IPS DF 19.7 (cell line): ENCODE results near the gene SPECC1L.
A peak's percentile ranks its signal among the peaks of the same experiment; 100 is the strongest.

Experiments used
- DNase-seq: peaks from one replicate; pipeline ENCODE4 v3.0.0-alpha.2; 2013; ENCODE audit warnings: low read depth, low spot score

Gene SPECC1L

GRCh38 chr22:24323695-24324094, 53.1 kb downstream of the SPECC1L start:
- no peak for DNase-seq

- no peak for DNase-seq
Observed at GRCh38 chr22:24324137-24324536, 53.5 kb downstream of the SPECC1L start.

GRCh38 chr22:24325105-24325757, 54.6 kb downstream of the SPECC1L start:
- peak; percentile 28 for DNase-seq

GRCh38 chr22:24326266-24326665, 55.6 kb downstream of the SPECC1L start:
- DNase-seq: no peak

GRCh38 chr22:24327832-24328231, 57.2 kb downstream of the SPECC1L start:
- no peak for DNase-seq

GRCh38 chr22:24329453-24329852, 58.8 kb downstream of the SPECC1L start:
- DNase-seq: no peak

- DNase-seq: no peak
Observed at GRCh38 chr22:24330636-24331035, 60.0 kb downstream of the SPECC1L start.

GRCh38 chr22:24331468-24332440, 61.1 kb downstream of the SPECC1L start:
- no peak for DNase-seq

- DNase-seq: no peak
Observed at GRCh38 chr22:24333301-24333700, 62.7 kb downstream of the SPECC1L start.

GRCh38 chr22:24335496-24335895, 64.9 kb downstream of the SPECC1L start:
- no peak for DNase-seq

GRCh38 chr22:24337894-24338645, 67.4 kb downstream of the SPECC1L start:
- peak; percentile 17 for DNase-seq

- no peak for DNase-seq
Observed at GRCh38 chr22:24338726-24339451, 68.3 kb downstream of the SPECC1L start.

GRCh38 chr22:24339452-24339747, 68.8 kb downstream of the SPECC1L start:
- no peak for DNase-seq

GRCh38 chr22:24341627-24342026, 71.0 kb downstream of the SPECC1L start:
- DNase-seq: no peak

GRCh38 chr22:24350627-24351026, 80.0 kb downstream of the SPECC1L start:
- DNase-seq: no peak

GRCh38 chr22:24353121-24353520, 82.5 kb downstream of the SPECC1L start:
- no peak for DNase-seq

- DNase-seq: no peak
Observed at GRCh38 chr22:24355574-24355973, 84.9 kb downstream of the SPECC1L start.

- DNase-seq: no peak
Observed at GRCh38 chr22:24357547-24357946, 86.9 kb downstream of the SPECC1L start.

GRCh38 chr22:24358105-24358836, 87.6 kb downstream of the SPECC1L start:
- no peak for DNase-seq

- DNase-seq: no peak
Observed at GRCh38 chr22:24359452-24360120, 89.0 kb downstream of the SPECC1L start.
